AG04449 (cell line): ENCODE results near the gene DAB1.
"Not testable (repeated sequence)": the region's sequence is repeated elsewhere in the genome, so short reads cannot be mapped to it uniquely, and the experiment has no call there.

Source experiments
- CTCF ChIA-PET: fragments of 350-600 bp; formaldehyde crosslinking; extraction: SDS; loops from one replicate; lab custom pipeline; 2021; ENCODE audit warnings: antibody characterized with exemption; lab: Yijun Ruan, JAX
- POLR2A ChIA-PET: fragments of 400-600, 350-600 bp; formaldehyde crosslinking; extraction: SDS; loops from one replicate; lab custom pipeline; 2020; ENCODE audit warnings: antibody characterized with exemption, inconsistent platforms; lab: Yijun Ruan, JAX
- DNase-seq: peaks from one replicate; pipeline ENCODE4 v3.0.0-alpha.2; 2010; ENCODE audit warnings: low read depth, low spot score
- H3K4me3 ChIP-seq: 2 replicates; pipeline ENCODE4 v1.5.1; 2011; ENCODE audit warnings: low read depth, mild to moderate bottlenecking, control low read depth, low read length
- CTCF ChIP-seq: IDR thresholded peaks from one replicate; pipeline ENCODE4 v1.5.1; 2011; ENCODE audit warnings: mild to moderate bottlenecking, moderate library complexity, low read length, control low read depth, inconsistent platforms; ENCODE audit not compliant: insufficient read depth; ENCODE audit errors: missing control alignments

The DAB1 gene

GRCh38 chr1:57089221-57089620 lies 334.6 kb downstream of the DAB1 start:
- TF ChIP-seq CTCF: no peak
- ChIA-PET CTCF (no interaction called here), POLR2A (no interaction called here)
- H3K4me3 ChIP-seq: no peak overlapping the region
- DNase-seq: no peak

- ChIA-PET POLR2A (no interaction called here), CTCF (no interaction called here)
- H3K4me3 ChIP-seq: no peak overlapping the region
- TF ChIP-seq CTCF: no peak
- no peak for DNase-seq
Observed at GRCh38 chr1:57088653-57089052, 335.2 kb downstream of the DAB1 start.

GRCh38 chr1:57087660-57088059 lies 336.2 kb downstream of the DAB1 start:
- POLR2A ChIA-PET: not testable (repeated sequence)

GRCh38 chr1:57086154-57086553 lies 337.7 kb downstream of the DAB1 start:
- DNase-seq: no peak
- ChIA-PET CTCF (no interaction called here), POLR2A (no interaction called here)
- H3K4me3 ChIP-seq: no peak overlapping the region
- no peak for TF ChIP-seq CTCF

More at GRCh38 chr1:57087660-57088059, 336.2 kb downstream of the DAB1 start:
- H3K4me3 ChIP-seq, DNase-seq, CTCF ChIA-PET: not testable (repeated sequence)

GRCh38 chr1:57084701-57085100 lies 339.2 kb downstream of the DAB1 start:
- CTCF ChIA-PET: no interaction called here
- TF ChIP-seq CTCF: no peak
- POLR2A ChIA-PET: interaction anchor here (0.7 kb wide), 1 partner anchor 12 kb away, joined by 3 read pairs; no protein-coding TSS in a partner anchor

GRCh38 chr1:57082711-57083439 lies 341.0 kb downstream of the DAB1 start:
- CTCF ChIA-PET: no interaction called here

More at GRCh38 chr1:57084701-57085100, 339.2 kb downstream of the DAB1 start:
- no peak overlapping the region for H3K4me3 ChIP-seq
- DNase-seq: no peak

More at GRCh38 chr1:57082711-57083439, 341.0 kb downstream of the DAB1 start:
- H3K4me3 ChIP-seq: no peak overlapping the region
- POLR2A ChIA-PET: no interaction called here
- DNase-seq: no peak
- no peak for TF ChIP-seq CTCF
